Peyer's patch (tissue), 4 donors: ENCODE measurements around the gene MORC1.

Experiments
- CTCF ChIP-seq, 6 experiments: fragments of 450-650 bp in 4 of 6; fragments of 200-600 bp in 2 of 6; sonication (generic) in 1 of 6; IDR thresholded peaks; one replicate each; pipeline ENCODE4 v1.5.1; 2017 to 2019; ENCODE audit warnings: antibody characterized with exemption in 6 of 6, mild to moderate bottlenecking in 3 of 6, moderate library complexity in 1 of 6
- POLR2A ChIP-seq, 2 donors: fragments of 450-650 bp; IDR thresholded peaks; one replicate each; pipeline ENCODE4 v1.5.1; 2017; ENCODE audit warnings: antibody characterized with exemption in 2 of 2, mild to moderate bottlenecking in 2 of 2, moderate library complexity in 2 of 2

- no peak for TF ChIP-seq CTCF (IDR thresholded peaks at IDR 0.05)
- TF ChIP-seq POLR2A (IDR thresholded peaks at IDR 0.05): no peak
These were observed 13.3 kb upstream of the MORC1 start for GRCh38 chr3:109131276-109131675.
